ENCODE results near the gene MAP3K2. TPM values are rescaled to one million over a fixed set of nuclear protein-coding genes. Genes with fewer than 3 reads are reported as not detected.

The MAP3K2 gene
- total RNA-seq, 4 donors from 2014 or later = 25.9 to 98.4 (median 75.0) TPM

DNA sequence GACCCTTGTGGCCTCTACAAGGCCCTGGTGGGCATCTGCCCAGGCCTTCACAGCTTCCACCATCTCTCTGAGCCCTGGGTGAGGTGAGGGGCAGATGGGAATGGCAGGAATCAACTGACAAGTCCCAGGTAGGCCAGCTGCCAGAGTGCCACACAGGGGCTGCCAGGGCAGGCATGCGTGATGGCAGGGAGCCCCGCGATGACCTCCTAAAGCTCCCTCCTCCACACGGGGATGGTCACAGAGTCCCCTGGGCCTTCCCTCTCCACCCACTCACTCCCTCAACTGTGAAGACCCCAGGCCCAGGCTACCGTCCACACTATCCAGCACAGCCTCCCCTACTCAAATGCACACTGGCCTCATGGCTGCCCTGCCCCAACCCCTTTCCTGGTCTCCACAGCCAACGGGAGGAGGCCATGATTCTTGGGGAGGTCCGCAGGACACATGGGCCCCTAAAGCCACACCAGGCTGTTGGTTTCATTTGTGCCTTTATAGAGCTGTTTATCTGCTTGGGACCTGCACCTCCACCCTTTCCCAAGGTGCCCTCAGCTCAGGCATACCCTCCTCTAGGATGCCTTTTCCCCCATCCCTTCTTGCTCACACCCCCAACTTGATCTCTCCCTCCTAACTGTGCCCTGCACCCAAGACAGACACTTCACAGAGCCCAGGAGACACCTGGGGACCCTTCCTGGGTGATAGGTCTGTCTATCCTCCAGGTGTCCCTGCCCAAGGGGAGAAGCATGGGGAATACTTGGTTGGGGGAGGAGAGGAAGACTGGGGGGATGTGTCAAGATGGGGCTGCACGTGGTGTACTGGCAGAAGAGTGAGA lies 32.5 kb upstream of the MAP3K2 start:
- intact Hi-C loops (cut with DNase I; ENCODE audit: low total_unique reads) = no loop called here
- H3K9me3 ChIP-seq = no peaks in the 10 kb centered on the region
- no peak for DNase-seq
- H3K36me3 ChIP-seq = no peaks in the 10 kb centered on the region
- peaks cover 0 to 17% of the 10 kb centered on the region in 2 donors for H3K27me3 ChIP-seq
- no peak overlapping the region for H3K27ac ChIP-seq
- H3K4me1 ChIP-seq = peaks cover 0 to 8% of the 10 kb centered on the region in 2 donors
- TF ChIP-seq, protein P1, sequence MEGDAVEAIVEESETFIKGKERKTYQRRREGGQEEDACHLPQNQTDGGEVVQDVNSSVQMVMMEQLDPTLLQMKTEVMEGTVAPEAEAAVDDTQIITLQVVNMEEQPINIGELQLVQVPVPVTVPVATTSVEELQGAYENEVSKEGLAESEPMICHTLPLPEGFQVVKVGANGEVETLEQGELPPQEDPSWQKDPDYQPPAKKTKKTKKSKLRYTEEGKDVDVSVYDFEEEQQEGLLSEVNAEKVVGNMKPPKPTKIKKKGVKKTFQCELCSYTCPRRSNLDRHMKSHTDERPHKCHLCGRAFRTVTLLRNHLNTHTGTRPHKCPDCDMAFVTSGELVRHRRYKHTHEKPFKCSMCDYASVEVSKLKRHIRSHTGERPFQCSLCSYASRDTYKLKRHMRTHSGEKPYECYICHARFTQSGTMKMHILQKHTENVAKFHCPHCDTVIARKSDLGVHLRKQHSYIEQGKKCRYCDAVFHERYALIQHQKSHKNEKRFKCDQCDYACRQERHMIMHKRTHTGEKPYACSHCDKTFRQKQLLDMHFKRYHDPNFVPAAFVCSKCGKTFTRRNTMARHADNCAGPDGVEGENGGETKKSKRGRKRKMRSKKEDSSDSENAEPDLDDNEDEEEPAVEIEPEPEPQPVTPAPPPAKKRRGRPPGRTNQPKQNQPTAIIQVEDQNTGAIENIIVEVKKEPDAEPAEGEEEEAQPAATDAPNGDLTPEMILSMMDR (IDR thresholded peaks at IDR 0.05) = no peak
- no peak for TF ChIP-seq POLR2A (IDR thresholded peaks at IDR 0.05)
- no peak overlapping the region for H3K4me3 ChIP-seq

- Histone ChIP-seq H3K9me3 (no peaks in the 10 kb centered on the region), H3K4me1 (peaks cover 0 to 8% of the 10 kb centered on the region in 2 donors), H3K27ac (no peak overlapping the region), H3K27me3 (peaks cover 0 to 17% of the 10 kb centered on the region in 2 donors), H3K36me3 (no peaks in the 10 kb centered on the region), H3K4me3 (no peak overlapping the region)
- no peak for DNase-seq
- intact Hi-C loops (cut with DNase I; ENCODE audit: low total_unique reads) = no loop called here
- no peak for TF ChIP-seq POLR2A (IDR thresholded peaks at IDR 0.05)
- TF ChIP-seq, protein P1 (IDR thresholded peaks at IDR 0.05) = no peak
These were observed 31.8 kb upstream of the MAP3K2 start for GRCh38 chr2:127419448-127420038.

DNA sequence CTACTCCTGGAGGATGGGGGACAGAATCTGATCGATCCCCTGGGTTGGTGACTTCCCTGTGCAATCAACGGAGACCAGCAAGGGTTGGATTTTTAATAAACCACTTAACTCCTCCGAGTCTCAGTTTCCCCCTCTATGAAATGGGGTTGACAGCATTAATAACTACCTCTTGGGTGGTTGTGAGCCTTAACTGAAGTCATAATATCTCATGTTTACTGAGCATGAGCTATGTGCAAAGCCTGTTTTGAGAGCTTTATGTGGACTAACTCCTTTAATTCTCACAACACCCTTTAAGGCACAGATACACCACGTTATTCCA lies 31.3 kb upstream of the MAP3K2 start:
- intact Hi-C loops (cut with DNase I; ENCODE audit: low total_unique reads) = no loop called here
- no peak overlapping the region for H3K4me3 ChIP-seq
- no peaks in the 10 kb centered on the region for H3K36me3 ChIP-seq
- no peak for DNase-seq
- H3K4me1 ChIP-seq = peaks cover 0 to 8% of the 10 kb centered on the region in 2 donors
- peaks cover 0 to 17% of the 10 kb centered on the region in 2 donors for H3K27me3 ChIP-seq
- H3K27ac ChIP-seq = no peak overlapping the region
- no peaks in the 10 kb centered on the region for H3K9me3 ChIP-seq
- TF ChIP-seq, protein P1 (IDR thresholded peaks at IDR 0.05) = no peak
- no peak for TF ChIP-seq POLR2A (IDR thresholded peaks at IDR 0.05)

DNA sequence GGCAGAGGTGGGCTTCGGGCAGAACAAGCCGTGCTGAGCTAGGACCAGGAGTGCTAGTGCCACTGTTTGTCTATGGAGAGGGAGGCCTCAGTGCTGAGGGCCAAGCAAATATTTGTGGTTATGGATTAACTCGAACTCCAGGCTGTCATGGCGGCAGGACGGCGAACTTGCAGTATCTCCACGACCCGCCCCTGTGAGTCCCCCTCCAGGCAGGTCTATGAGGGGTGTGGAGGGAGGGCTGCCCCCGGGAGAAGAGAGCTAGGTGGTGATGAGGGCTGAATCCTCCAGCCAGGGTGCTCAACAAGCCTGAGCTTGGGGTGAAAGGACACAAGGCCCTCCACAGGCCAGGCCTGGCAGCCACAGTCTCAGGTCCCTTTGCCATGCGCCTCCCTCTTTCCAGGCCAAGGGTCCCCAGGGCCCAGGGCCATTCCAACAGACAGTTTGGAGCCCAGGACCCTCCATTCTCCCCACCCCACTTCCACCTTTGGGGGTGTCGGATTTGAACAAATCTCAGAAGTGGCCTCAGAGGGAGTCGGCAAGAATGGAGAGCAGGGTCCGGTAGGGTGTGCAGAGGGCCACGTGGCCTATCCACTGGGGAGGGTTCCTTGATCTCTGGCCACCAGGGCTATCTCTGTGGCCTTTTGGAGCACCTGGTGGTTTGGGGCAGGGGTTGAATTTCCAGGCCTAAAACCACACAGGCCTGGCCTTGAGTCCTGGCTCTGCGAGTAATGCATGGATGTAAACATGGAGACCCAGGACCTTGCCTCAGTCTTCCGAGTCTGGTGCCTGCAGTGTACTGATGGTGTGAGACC lies 30.7 kb upstream of the MAP3K2 start, which contains the start of gene PROC:
TSS of gene PROC (plus strand) at position 128 of the 812 bp plus-strand sequence. CDS start 1,516 bp downstream, outside the sequence.
- no peaks in the 10 kb centered on the region for H3K9me3 ChIP-seq
- peaks cover 0 to 8% of the 10 kb centered on the region in 2 donors for H3K4me1 ChIP-seq
- intact Hi-C loops (cut with DNase I; ENCODE audit: low total_unique reads) = no loop called here
- H3K4me3 ChIP-seq = no peak within 1 kb of the TSS
- H3K27ac ChIP-seq = no peak within 1 kb of the TSS
- no peaks in the 10 kb centered on the region for H3K36me3 ChIP-seq
- peaks cover 0 to 14% of the 10 kb centered on the region in 2 donors for H3K27me3 ChIP-seq
- no peak for TF ChIP-seq POLR2A (IDR thresholded peaks at IDR 0.05)
- TF ChIP-seq, protein P1 (IDR thresholded peaks at IDR 0.05) = no peak
- DNase-seq = no peak

Data from uterus (tissue), 4 donors.